ENCODE data around the gene GPR87.

DNA sequence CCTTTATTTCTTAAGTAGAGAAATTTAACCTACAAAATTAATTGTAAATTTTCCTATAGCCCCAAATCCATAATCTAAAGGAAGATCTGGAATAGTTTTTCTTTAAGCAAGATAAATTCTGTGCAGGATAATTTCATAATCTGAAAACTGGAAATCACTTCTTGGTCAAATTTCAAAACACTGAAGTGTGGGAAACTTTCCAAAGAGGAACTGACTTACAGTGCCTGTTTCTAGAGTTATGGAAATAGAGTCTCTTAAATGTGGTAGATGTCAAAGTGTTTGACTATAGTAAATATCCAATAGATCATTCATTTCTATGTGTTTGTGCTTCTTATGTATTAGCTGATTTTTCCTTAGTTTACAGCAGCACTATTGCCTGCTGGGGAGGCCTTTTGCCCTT lies 14.3 kb upstream of the GPR87 start:
- TF ChIP-seq, protein P1, sequence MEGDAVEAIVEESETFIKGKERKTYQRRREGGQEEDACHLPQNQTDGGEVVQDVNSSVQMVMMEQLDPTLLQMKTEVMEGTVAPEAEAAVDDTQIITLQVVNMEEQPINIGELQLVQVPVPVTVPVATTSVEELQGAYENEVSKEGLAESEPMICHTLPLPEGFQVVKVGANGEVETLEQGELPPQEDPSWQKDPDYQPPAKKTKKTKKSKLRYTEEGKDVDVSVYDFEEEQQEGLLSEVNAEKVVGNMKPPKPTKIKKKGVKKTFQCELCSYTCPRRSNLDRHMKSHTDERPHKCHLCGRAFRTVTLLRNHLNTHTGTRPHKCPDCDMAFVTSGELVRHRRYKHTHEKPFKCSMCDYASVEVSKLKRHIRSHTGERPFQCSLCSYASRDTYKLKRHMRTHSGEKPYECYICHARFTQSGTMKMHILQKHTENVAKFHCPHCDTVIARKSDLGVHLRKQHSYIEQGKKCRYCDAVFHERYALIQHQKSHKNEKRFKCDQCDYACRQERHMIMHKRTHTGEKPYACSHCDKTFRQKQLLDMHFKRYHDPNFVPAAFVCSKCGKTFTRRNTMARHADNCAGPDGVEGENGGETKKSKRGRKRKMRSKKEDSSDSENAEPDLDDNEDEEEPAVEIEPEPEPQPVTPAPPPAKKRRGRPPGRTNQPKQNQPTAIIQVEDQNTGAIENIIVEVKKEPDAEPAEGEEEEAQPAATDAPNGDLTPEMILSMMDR (IDR thresholded peaks at IDR 0.05; ENCODE audit: borderline replicate concordance, extremely low read depth, low read length, poor library complexity, severe bottlenecking): no peak
- TF ChIP-seq EZH2 (IDR thresholded peaks at IDR 0.05; ENCODE audit: borderline replicate concordance, low read depth, low read length, severe bottlenecking): no peak
